Measurements from ENCODE around the gene MS4A6E.

MS4A6E gene

GRCh38 chr11:60390419-60390818, 63.4 kb downstream of the MS4A6E start:
- Mint-ChIP-seq H3K9me3 (no peaks in the 10 kb centered on the region), H3K27ac (no peak overlapping the region), H3K4me3 (no peak overlapping the region)

More at GRCh38 chr11:60390419-60390818, 63.4 kb downstream of the MS4A6E start:
- TF ChIP-seq CTCF (IDR thresholded peaks at IDR 0.05; ENCODE audit: unreplicated experiment in 3 of 3), result no peak
- no peaks in the 10 kb centered on the region for H3K27me3 Mint-ChIP-seq (ENCODE audit: low read depth)
- H3K4me1 Mint-ChIP-seq, result no peaks in the 10 kb centered on the region
- H3K36me3 Mint-ChIP-seq (ENCODE audit: low read depth), result no peaks in the 10 kb centered on the region
